ENCODE measurements around the gene RBM34. TPM values are rescaled to one million over a fixed set of nuclear protein-coding genes. Genes with fewer than 3 reads are reported as not detected.

RBM34 gene
- total RNA-seq, 6 experiments from 2014 or later, result 16.6 to 37.7 (median 24.7) TPM

DNA sequence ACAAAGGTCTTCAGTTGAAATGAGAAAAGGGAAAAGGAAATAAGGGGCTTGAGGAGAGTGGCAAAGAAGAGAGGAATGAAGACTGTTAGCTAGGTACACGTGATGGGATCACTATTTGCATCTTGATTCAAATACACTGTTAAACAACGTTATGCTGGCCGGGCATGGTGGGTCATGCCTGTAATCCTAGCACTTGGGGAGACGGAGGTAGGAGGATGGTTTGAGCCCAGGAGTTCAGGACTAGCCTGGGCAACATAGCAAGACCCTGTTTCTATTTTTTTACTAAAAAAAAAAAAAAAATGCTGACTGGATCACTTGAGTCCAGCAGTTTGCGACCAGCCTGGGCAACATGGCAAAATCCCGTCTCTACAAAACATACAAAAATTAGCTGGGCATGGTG, 2.4 kb downstream of the RBM34 start:
- DNase-seq, result no peak
- 93% methylated on average over 5 of the region's 6 CpGs for WGBS (ENCODE audit: insufficient coverage, low coverage, low lambda C conversion rate, missing lambda C conversion rate)
- no peak for ATAC-seq
- H3K4me1 ChIP-seq, result peaks cover 0 to 13% (median 6%) of the 10 kb centered on the region in 4 donors
- H3K27ac ChIP-seq, result no peak overlapping the region
- intact Hi-C loops (cut with DNase I), result no loop called here
- TF ChIP-seq, protein P1, sequence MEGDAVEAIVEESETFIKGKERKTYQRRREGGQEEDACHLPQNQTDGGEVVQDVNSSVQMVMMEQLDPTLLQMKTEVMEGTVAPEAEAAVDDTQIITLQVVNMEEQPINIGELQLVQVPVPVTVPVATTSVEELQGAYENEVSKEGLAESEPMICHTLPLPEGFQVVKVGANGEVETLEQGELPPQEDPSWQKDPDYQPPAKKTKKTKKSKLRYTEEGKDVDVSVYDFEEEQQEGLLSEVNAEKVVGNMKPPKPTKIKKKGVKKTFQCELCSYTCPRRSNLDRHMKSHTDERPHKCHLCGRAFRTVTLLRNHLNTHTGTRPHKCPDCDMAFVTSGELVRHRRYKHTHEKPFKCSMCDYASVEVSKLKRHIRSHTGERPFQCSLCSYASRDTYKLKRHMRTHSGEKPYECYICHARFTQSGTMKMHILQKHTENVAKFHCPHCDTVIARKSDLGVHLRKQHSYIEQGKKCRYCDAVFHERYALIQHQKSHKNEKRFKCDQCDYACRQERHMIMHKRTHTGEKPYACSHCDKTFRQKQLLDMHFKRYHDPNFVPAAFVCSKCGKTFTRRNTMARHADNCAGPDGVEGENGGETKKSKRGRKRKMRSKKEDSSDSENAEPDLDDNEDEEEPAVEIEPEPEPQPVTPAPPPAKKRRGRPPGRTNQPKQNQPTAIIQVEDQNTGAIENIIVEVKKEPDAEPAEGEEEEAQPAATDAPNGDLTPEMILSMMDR (IDR thresholded peaks at IDR 0.05), result no peak
- no peak for TF ChIP-seq POLR2A (IDR thresholded peaks at IDR 0.05)
- H3K9me3 ChIP-seq, result no peaks in the 10 kb centered on the region
- H3K27me3 ChIP-seq, result no peaks in the 10 kb centered on the region
- peaks cover 0 to 36% (median 0%) of the 10 kb centered on the region in 4 donors for H3K36me3 ChIP-seq
- no peak overlapping the region for H3K4me3 ChIP-seq

DNA sequence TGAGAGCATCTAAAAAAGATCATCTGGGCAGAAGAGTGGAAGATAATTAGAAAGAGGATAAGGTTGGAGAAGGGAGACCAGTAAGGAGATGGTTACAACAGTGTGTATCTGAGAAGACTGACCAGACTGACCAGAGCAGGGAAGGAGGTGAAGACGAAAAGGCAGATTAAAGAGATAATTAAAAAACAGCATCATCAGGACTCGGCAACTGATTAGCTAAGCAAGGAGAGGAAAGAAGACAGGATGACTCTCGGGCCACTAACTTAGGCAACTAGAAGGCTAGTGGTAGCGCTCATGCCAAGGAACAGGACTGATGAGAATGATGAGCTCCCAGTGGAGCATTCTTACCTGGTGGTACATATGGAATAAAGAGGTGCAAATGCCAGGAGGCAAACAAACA, 3.9 kb downstream of the RBM34 start:
- H3K27me3 ChIP-seq, result no peaks in the 10 kb centered on the region
- H3K9me3 ChIP-seq, result no peaks in the 10 kb centered on the region
- H3K4me1 ChIP-seq, result peaks cover 0 to 13% (median 6%) of the 10 kb centered on the region in 4 donors
- no peak overlapping the region for H3K27ac ChIP-seq
- no peak for DNase-seq
- TF ChIP-seq, protein P1 (IDR thresholded peaks at IDR 0.05), result no peak
- no peak for TF ChIP-seq POLR2A (IDR thresholded peaks at IDR 0.05)
- no peak for ATAC-seq
- intact Hi-C loops (cut with DNase I), result no loop called here
- no peak overlapping the region for H3K4me3 ChIP-seq
- H3K36me3 ChIP-seq, result peaks cover 0 to 49% (median 0%) of the 10 kb centered on the region in 4 donors
- WGBS (ENCODE audit: insufficient coverage, low coverage, low lambda C conversion rate, missing lambda C conversion rate), result 95% methylated on average over 4 of the region's 4 CpGs

DNA sequence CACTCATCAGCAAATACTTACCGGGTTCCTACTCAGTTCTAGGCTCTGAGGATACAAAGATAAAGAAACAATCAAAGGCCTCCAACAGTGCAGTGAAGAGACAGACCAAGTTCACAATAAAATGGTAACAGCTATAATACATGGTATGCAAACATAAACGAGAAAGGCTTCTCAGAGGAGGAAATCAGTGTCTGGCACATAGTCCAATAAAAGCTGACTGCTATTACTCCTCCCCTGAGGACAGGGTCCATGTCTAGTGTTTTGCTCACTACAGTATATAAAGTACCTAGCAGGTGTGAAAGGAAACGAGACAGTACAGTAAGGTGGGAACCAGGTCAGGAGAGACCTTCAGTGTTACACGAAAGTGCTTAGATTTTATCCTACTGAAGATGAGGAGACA, 4.3 kb downstream of the RBM34 start:
- Histone ChIP-seq H3K27me3 (no peaks in the 10 kb centered on the region), H3K4me1 (peaks cover 0 to 11% (median 6%) of the 10 kb centered on the region in 4 donors), H3K9me3 (no peaks in the 10 kb centered on the region), H3K27ac (no peak overlapping the region), H3K4me3 (no peak overlapping the region), H3K36me3 (peaks cover 0 to 53% (median 0%) of the 10 kb centered on the region in 4 donors)
- 80% methylated on average over 4 of the region's 4 CpGs for WGBS (ENCODE audit: insufficient coverage, low coverage, low lambda C conversion rate, missing lambda C conversion rate)
- intact Hi-C loops (cut with DNase I), result no loop called here
- ATAC-seq (no peak), DNase-seq (no peak)
- TF ChIP-seq POLR2A (IDR thresholded peaks at IDR 0.05), result no peak
- TF ChIP-seq, protein P1 (IDR thresholded peaks at IDR 0.05), result no peak

DNA sequence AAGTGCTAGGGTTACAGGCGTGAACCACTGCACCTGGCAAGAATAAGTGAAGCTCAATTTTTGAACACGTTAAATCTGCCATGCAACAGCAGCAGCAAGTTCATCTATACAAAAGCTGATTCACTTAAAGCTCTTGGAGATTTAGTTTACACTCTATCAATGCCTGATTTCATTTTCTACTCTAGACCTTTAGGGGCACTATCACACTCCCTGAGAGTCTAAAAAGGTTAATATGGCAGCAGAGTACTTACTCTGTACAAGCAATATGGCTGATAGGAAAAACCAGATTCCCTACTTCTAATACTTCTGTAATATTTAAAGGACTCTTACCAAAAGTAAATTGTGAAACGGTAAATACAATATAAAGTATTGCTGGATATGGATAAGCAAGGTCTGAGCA, 4.8 kb downstream of the RBM34 start:
- Histone ChIP-seq H3K27me3 (no peaks in the 10 kb centered on the region), H3K4me3 (no peak overlapping the region), H3K36me3 (peaks cover 0 to 58% (median 0%) of the 10 kb centered on the region in 4 donors), H3K9me3 (no peaks in the 10 kb centered on the region), H3K4me1 (peaks cover 0 to 10% (median 6%) of the 10 kb centered on the region in 4 donors), H3K27ac (no peak overlapping the region)
- ATAC-seq (no peak), DNase-seq (no peak)
- WGBS (ENCODE audit: insufficient coverage, low coverage, low lambda C conversion rate, missing lambda C conversion rate), result 90% methylated on average over 3 of the region's 3 CpGs
- intact Hi-C loops (cut with DNase I), result no loop called here
- TF ChIP-seq, protein P1 (IDR thresholded peaks at IDR 0.05), result no peak

DNA sequence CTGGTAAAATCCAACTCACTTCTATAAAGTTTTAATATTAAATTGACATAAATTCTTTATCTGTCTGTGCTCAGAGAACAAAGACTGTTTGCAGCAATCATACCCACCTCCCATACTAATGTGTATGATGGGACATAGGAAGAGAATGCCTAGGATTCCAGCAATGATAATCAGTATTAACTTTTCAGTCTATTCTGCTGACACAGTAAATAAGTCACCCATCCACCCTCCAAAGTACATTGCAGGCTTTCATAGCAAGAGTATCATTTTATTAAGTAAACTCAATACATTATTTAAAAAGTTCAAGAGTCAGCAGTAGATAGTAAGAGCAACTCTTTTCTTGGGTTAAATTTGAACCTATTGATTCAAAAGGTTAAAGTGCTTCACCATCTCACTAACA, 8.8 kb downstream of the RBM34 start:
- TF ChIP-seq POLR2A (IDR thresholded peaks at IDR 0.05), result no peak
- TF ChIP-seq, protein P1 (IDR thresholded peaks at IDR 0.05), result no peak
- Histone ChIP-seq H3K4me1 (no peaks in the 10 kb centered on the region), H3K27me3 (no peaks in the 10 kb centered on the region), H3K9me3 (no peaks in the 10 kb centered on the region), H3K27ac (no peak overlapping the region), H3K36me3 (peaks cover 0 to 62% (median 1%) of the 10 kb centered on the region in 4 donors), H3K4me3 (no peak overlapping the region)
- intact Hi-C loops (cut with DNase I), result no loop called here
- DNase-seq (no peak), ATAC-seq (no peak)

Data from right lobe of liver (tissue), 6 donors.